HepG2 (cell line): ENCODE measurements around the gene NCOR2.

Source experiments
- ESRRA ChIP-seq: sonication (generic); formaldehyde crosslinking; IDR thresholded peaks from 2 replicates; pipeline ENCODE4 v1.5.1; 2020; ENCODE audit warnings: mild to moderate bottlenecking, low read depth, missing genetic modification reagents
- NFIC ChIP-seq: IDR thresholded peaks from 2 replicates; pipeline ENCODE4 v1.6.1; 2012; ENCODE audit warnings: mild to moderate bottlenecking, low read length, inconsistent platforms
- POLR2A ChIP-seq, 2 experiments: IDR thresholded peaks; 2 replicates each; pipeline ENCODE4 v1.6.1; 2011; ENCODE audit warnings: low read depth in 2 of 2, low read length in 2 of 2, mild to moderate bottlenecking in 1 of 2, moderate library complexity in 1 of 2; ENCODE audit not compliant: insufficient read depth in 1 of 2
- RFX1 ChIP-seq: fragments of 450-650 bp; IDR thresholded peaks from 2 replicates; pipeline ENCODE4 v1.6.1; 2017
- RFX3 ChIP-seq: IDR thresholded peaks from 2 replicates; pipeline ENCODE4 v1.6.1; 2016; ENCODE audit warnings: missing biosample characterization, missing genetic modification reagents
- SOX6 ChIP-seq, 2 experiments: fragments of 450-650 bp in 1 of 2; sonication (generic) in 1 of 2; formaldehyde crosslinking in 1 of 2; IDR thresholded peaks; 2 replicates each; pipeline versions ENCODE4 v1.4.0 to v1.6.1; 2017 to 2020; ENCODE audit warnings: antibody characterized with exemption in 1 of 2, mild to moderate bottlenecking in 1 of 2, missing genetic modification reagents in 1 of 2
- UBTF ChIP-seq: sonication (generic); formaldehyde crosslinking; IDR thresholded peaks from 2 replicates; pipeline ENCODE4 v1.4.0; 2020; ENCODE audit warnings: mild to moderate bottlenecking, missing genetic modification reagents
- ZNF484 ChIP-seq: sonication (generic); formaldehyde crosslinking; IDR thresholded peaks from 2 replicates; pipeline ENCODE4 v1.5.1; 2020; ENCODE audit warnings: mild to moderate bottlenecking, low read depth, missing genetic modification reagents, borderline replicate concordance
- TF ChIP-seq, protein P1 (sequence below): sonication (generic); formaldehyde crosslinking; IDR thresholded peaks from 2 replicates; pipeline ENCODE4 v1.5.0; 2020; ENCODE audit warnings: mild to moderate bottlenecking, missing genetic modification reagents, moderate library complexity

DNA sequence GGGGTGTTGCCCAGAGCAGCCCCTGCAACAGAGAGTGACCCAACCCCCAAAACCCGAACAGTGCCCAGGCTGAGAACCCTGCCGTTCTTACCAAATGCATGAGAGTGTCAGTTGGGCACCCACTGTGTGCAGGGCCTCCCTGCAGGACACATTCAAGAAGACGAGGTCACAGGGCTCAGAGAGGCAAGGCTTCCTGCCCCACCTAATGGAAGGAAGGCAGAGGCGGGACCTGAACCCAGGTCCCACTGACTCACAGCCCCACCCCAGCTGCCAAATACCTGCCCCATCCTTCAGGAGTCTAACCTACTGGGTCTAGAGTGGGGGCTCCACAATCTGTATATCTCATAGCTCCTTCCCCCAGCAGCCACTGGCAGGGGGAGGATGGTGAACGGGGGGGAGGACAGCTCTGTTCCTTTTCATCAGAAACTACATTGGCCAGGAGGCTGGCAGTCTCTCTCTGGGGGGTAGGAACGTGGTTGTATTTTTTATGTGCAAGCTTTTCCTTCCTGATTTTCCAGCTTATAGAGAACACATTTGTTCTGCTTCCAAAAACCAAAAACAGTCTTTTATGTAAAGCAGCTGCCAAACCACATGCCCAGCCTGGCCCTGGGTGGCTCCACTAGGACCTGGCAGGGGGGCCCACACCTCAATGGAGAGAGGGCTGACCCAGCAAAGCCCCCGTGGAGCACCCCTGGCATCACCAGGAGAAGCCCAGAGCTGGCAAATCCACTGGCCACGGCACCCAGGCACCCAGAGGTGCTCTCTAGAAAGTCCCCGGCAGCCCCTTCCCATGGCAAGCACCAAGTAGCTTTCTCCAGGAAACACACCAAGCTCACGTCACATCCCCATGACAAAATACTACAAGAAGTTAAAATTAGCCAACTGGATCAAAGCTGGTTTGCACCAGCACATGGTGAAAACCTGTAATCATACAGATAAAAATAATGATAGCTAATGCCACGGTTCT, 17.0 kb downstream of the NCOR2 start:
- no peak for TF ChIP-seq SOX6 (IDR thresholded peaks at IDR 0.05)
- TF ChIP-seq SOX6 (CRISPR knock-in tag; IDR thresholded peaks at IDR 0.05) = no peak
- TF ChIP-seq, protein P1, sequence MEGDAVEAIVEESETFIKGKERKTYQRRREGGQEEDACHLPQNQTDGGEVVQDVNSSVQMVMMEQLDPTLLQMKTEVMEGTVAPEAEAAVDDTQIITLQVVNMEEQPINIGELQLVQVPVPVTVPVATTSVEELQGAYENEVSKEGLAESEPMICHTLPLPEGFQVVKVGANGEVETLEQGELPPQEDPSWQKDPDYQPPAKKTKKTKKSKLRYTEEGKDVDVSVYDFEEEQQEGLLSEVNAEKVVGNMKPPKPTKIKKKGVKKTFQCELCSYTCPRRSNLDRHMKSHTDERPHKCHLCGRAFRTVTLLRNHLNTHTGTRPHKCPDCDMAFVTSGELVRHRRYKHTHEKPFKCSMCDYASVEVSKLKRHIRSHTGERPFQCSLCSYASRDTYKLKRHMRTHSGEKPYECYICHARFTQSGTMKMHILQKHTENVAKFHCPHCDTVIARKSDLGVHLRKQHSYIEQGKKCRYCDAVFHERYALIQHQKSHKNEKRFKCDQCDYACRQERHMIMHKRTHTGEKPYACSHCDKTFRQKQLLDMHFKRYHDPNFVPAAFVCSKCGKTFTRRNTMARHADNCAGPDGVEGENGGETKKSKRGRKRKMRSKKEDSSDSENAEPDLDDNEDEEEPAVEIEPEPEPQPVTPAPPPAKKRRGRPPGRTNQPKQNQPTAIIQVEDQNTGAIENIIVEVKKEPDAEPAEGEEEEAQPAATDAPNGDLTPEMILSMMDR (CRISPR knock-in tag) = no peak
- TF ChIP-seq POLR2A (IDR thresholded peaks at IDR 0.05; ENCODE audit: insufficient read depth in 1 of 2, low read depth in 2 of 2, low read length in 2 of 2) = no peak
- TF ChIP-seq NFIC = no peak
- TF ChIP-seq RFX3 (CRISPR knock-in tag) = no peak
- TF ChIP-seq RFX1 = no peak
- no peak for TF ChIP-seq UBTF
- TF ChIP-seq ESRRA (CRISPR knock-in tag) = no peak
- TF ChIP-seq ZNF484 = no peak
